Liver (tissue), 9 donors: ENCODE measurements around the gene CHRNA7. TPM values are rescaled to one million over a fixed set of nuclear protein-coding genes. Genes with fewer than 3 reads are reported as not detected.

Source experiments
- DNase-seq: peaks from one replicate; pipeline ENCODE4 v3.0.0-alpha.2; 2017; ENCODE audit warnings: low spot score
- H3K27ac ChIP-seq, 2 donors: one replicate each; pipeline ENCODE4 v1.7.0; 2013; ENCODE audit warnings: inconsistent platforms in 2 of 2, low read length in 2 of 2, control low read depth in 1 of 2, low read depth in 1 of 2, mild to moderate bottlenecking in 1 of 2
- H3K27me3 ChIP-seq, 4 donors: one replicate each; pipeline versions ENCODE4 v1.6.1 to v1.7.0; 2013; ENCODE audit warnings: low read length in 3 of 4, inconsistent platforms in 1 of 4, mild to moderate bottlenecking in 1 of 4, moderate library complexity in 1 of 4; ENCODE audit not compliant: control insufficient read depth in 4 of 4, insufficient read depth in 4 of 4
- H3K36me3 ChIP-seq, 4 donors: one replicate each; pipeline versions ENCODE4 v1.6.1 to v1.7.0; 2013; ENCODE audit warnings: low read length in 3 of 4, mild to moderate bottlenecking in 3 of 4, low read depth in 1 of 4, moderate library complexity in 1 of 4; ENCODE audit not compliant: control insufficient read depth in 4 of 4, insufficient read depth in 3 of 4
- H3K4me1 ChIP-seq, 4 donors: one replicate each; pipeline versions ENCODE4 v1.6.1 to v1.7.0; 2013; ENCODE audit warnings: low read length in 3 of 4, mild to moderate bottlenecking in 3 of 4, moderate library complexity in 1 of 4; ENCODE audit not compliant: control insufficient read depth in 4 of 4, insufficient read depth in 4 of 4
- H3K4me3 ChIP-seq, 3 donors: one replicate each; pipeline versions ENCODE4 v1.6.1 to v1.7.0; 2013; ENCODE audit warnings: low read length in 3 of 3, control low read depth in 1 of 3, low read depth in 1 of 3, mild to moderate bottlenecking in 1 of 3
- H3K9ac ChIP-seq, 2 donors: one replicate each; pipeline ENCODE4 v1.7.0; 2013; ENCODE audit warnings: low read length in 2 of 2, mild to moderate bottlenecking in 2 of 2, moderate library complexity in 2 of 2, control low read depth in 1 of 2, low read depth in 1 of 2
- H3K9me3 ChIP-seq, 4 donors: one replicate each; pipeline versions ENCODE4 v1.6.1 to v1.7.0; 2013; ENCODE audit warnings: low read length in 3 of 4; ENCODE audit not compliant: control insufficient read depth in 4 of 4
- EGR1 ChIP-seq, 2 donors: IDR thresholded peaks; 2 replicates each; pipeline ENCODE4 v1.6.1; 2016 to 2018; ENCODE audit warnings: antibody characterized with exemption in 2 of 2, low read depth in 2 of 2
- FOXA1 ChIP-seq: IDR thresholded peaks from 2 replicates; pipeline ENCODE4 v1.6.1; 2016; ENCODE audit warnings: antibody characterized with exemption
- FOXA2 ChIP-seq: IDR thresholded peaks from 2 replicates; pipeline ENCODE4 v1.6.1; 2016; ENCODE audit warnings: antibody characterized with exemption
- GABPA ChIP-seq, 2 donors: IDR thresholded peaks in 1 of 2; conservative IDR thresholded peaks in 1 of 2; 2 replicates each; pipeline ENCODE4 v1.6.1; 2016; ENCODE audit warnings: antibody characterized with exemption in 2 of 2, mild to moderate bottlenecking in 1 of 2, moderate library complexity in 1 of 2
- HNF4A ChIP-seq, 2 donors: conservative IDR thresholded peaks; 2 replicates each; pipeline ENCODE4 v1.6.1; 2016; ENCODE audit warnings: antibody characterized with exemption in 2 of 2, mild to moderate bottlenecking in 2 of 2
- HNF4G ChIP-seq: IDR thresholded peaks from 2 replicates; pipeline ENCODE4 v1.6.1; 2016; ENCODE audit warnings: antibody characterized with exemption
- JUND ChIP-seq, 2 donors: IDR thresholded peaks; 2 replicates each; pipeline ENCODE4 v1.6.1; 2016; ENCODE audit warnings: antibody characterized with exemption in 2 of 2
- NR2F2 ChIP-seq: IDR thresholded peaks from 2 replicates; pipeline ENCODE4 v1.6.1; 2016; ENCODE audit warnings: antibody characterized with exemption
- RAD21 ChIP-seq, 2 donors: IDR thresholded peaks; 2 replicates each; pipeline ENCODE4 v1.6.1; 2016; ENCODE audit warnings: antibody characterized with exemption in 2 of 2, mild to moderate bottlenecking in 2 of 2
- TAF1 ChIP-seq: conservative IDR thresholded peaks from 2 replicates; pipeline ENCODE4 v1.6.1; 2016; ENCODE audit warnings: antibody characterized with exemption, mild to moderate bottlenecking
- YY1 ChIP-seq: IDR thresholded peaks from 2 replicates; pipeline ENCODE4 v1.6.1; 2016; ENCODE audit warnings: antibody characterized with exemption, mild to moderate bottlenecking
- WGBS: extraction: QIAGEN DNeasy Blood & Tissue Kit; methylation state at CpG from one replicate; pipeline ENCODE4 v1.1.7; 2013; 5-methylcytosine and 5-hydroxymethylcytosine counted together
- polyA plus RNA-seq, 2 donors: library from polyadenylated mRNA; stranded (reverse) in 1 of 2; unstranded in 1 of 2; fragments of 200-250 nt in 1 of 2; fragments of >200 nt in 1 of 2; fragmentation: Nextera tagmentation in 1 of 2; extraction: Ambion mirVana in 1 of 2; gene quantifications; one replicate each; pipeline versions ENCODE4 v1.2.1 to v1.2.3, GENCODE V29; 2013 to 2015
- total RNA-seq, 2 donors: library from RNA; depleted of rRNA; stranded (reverse); fragments of >200 nt; gene quantifications; one replicate each; pipeline ENCODE4 v1.2.3, GENCODE V29; 2014
- TF ChIP-seq, protein P1 (sequence below): IDR thresholded peaks from 2 replicates; pipeline ENCODE4 v1.6.1; 2016; ENCODE audit warnings: antibody characterized with exemption
- TF ChIP-seq, protein P2 (sequence below): IDR thresholded peaks from 2 replicates; pipeline ENCODE4 v1.6.1; 2016; ENCODE audit warnings: antibody characterized with exemption
- TF ChIP-seq, protein P3 (sequence below): IDR thresholded peaks from 2 replicates; pipeline ENCODE4 v1.6.1; 2016; ENCODE audit warnings: antibody characterized with exemption
- TF ChIP-seq, protein P4 (sequence below): IDR thresholded peaks from 2 replicates; pipeline ENCODE4 v1.6.1; 2016; ENCODE audit warnings: antibody characterized with exemption, mild to moderate bottlenecking
- TF ChIP-seq, protein P5 (sequence below): fragments of 150-350 bp; IDR thresholded peaks from 2 replicates; pipeline ENCODE4 v1.5.1; 2017; ENCODE audit warnings: improper control_type of control experiment, low read depth, low read length; ENCODE audit not compliant: missing input control
- donor health status: healthy.
- donor health status: healthy.
- donor health status: healthy.
- donor health status: healthy.
- donor health status: healthy.

Gene CHRNA7
- total and polyA plus RNA-seq, 4 donors, result 0.06 to 0.21 (median 0.08) TPM; not detected in 1

DNA sequence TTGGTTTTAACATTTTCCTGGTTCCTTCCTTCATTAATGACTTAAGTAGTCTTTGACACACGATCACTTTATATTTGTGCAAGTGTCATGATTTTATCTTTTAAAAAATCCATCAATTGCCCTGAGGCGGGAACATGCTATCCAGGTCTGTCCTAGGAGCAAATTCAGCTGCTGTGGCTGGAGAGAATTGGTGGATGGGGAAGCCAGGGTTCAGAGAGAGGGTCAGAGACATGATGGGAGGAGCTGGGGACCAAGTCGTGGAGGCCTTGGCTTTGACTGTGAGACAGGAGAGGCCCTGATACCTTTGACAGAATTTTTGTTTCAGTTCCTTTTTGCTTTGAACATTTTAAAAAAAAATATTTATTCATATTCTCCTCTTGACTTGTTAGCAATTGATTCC is 89.0 kb downstream of the CHRNA7 start:
- no peak for DNase-seq
- H3K4me3 ChIP-seq, result no peak overlapping the region
- no peaks in the 10 kb centered on the region for H3K9me3 ChIP-seq
- TF ChIP-seq, protein P1, sequence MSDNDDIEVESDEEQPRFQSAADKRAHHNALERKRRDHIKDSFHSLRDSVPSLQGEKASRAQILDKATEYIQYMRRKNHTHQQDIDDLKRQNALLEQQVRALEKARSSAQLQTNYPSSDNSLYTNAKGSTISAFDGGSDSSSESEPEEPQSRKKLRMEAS, result no peak
- TF ChIP-seq HNF4G (no peak), JUND (IDR thresholded peaks at IDR 0.05) (no peak), NR2F2 (no peak), EGR1 (IDR thresholded peaks at IDR 0.05; ENCODE audit: low read depth in 2 of 2) (no peak), RAD21 (IDR thresholded peaks at IDR 0.05) (no peak), HNF4A (conservative IDR thresholded peaks at IDR 0.05) (no peak), YY1 (no peak), TAF1 (no peak), FOXA1 (no peak), GABPA (IDR thresholded peaks at IDR 0.05 in 1 of 2, conservative IDR thresholded peaks at IDR 0.05 in 1 of 2) (no peak), FOXA2 (no peak)
- TF ChIP-seq, protein P2, sequence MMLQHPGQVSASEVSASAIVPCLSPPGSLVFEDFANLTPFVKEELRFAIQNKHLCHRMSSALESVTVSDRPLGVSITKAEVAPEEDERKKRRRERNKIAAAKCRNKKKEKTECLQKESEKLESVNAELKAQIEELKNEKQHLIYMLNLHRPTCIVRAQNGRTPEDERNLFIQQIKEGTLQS, result no peak
- TF ChIP-seq, protein P3, sequence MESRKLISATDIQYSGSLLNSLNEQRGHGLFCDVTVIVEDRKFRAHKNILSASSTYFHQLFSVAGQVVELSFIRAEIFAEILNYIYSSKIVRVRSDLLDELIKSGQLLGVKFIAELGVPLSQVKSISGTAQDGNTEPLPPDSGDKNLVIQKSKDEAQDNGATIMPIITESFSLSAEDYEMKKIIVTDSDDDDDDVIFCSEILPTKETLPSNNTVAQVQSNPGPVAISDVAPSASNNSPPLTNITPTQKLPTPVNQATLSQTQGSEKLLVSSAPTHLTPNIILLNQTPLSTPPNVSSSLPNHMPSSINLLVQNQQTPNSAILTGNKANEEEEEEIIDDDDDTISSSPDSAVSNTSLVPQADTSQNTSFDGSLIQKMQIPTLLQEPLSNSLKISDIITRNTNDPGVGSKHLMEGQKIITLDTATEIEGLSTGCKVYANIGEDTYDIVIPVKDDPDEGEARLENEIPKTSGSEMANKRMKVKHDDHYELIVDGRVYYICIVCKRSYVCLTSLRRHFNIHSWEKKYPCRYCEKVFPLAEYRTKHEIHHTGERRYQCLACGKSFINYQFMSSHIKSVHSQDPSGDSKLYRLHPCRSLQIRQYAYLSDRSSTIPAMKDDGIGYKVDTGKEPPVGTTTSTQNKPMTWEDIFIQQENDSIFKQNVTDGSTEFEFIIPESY, result no peak
- TF ChIP-seq, protein P4, sequence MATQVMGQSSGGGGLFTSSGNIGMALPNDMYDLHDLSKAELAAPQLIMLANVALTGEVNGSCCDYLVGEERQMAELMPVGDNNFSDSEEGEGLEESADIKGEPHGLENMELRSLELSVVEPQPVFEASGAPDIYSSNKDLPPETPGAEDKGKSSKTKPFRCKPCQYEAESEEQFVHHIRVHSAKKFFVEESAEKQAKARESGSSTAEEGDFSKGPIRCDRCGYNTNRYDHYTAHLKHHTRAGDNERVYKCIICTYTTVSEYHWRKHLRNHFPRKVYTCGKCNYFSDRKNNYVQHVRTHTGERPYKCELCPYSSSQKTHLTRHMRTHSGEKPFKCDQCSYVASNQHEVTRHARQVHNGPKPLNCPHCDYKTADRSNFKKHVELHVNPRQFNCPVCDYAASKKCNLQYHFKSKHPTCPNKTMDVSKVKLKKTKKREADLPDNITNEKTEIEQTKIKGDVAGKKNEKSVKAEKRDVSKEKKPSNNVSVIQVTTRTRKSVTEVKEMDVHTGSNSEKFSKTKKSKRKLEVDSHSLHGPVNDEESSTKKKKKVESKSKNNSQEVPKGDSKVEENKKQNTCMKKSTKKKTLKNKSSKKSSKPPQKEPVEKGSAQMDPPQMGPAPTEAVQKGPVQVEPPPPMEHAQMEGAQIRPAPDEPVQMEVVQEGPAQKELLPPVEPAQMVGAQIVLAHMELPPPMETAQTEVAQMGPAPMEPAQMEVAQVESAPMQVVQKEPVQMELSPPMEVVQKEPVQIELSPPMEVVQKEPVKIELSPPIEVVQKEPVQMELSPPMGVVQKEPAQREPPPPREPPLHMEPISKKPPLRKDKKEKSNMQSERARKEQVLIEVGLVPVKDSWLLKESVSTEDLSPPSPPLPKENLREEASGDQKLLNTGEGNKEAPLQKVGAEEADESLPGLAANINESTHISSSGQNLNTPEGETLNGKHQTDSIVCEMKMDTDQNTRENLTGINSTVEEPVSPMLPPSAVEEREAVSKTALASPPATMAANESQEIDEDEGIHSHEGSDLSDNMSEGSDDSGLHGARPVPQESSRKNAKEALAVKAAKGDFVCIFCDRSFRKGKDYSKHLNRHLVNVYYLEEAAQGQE, result no peak
- TF ChIP-seq, protein P5, sequence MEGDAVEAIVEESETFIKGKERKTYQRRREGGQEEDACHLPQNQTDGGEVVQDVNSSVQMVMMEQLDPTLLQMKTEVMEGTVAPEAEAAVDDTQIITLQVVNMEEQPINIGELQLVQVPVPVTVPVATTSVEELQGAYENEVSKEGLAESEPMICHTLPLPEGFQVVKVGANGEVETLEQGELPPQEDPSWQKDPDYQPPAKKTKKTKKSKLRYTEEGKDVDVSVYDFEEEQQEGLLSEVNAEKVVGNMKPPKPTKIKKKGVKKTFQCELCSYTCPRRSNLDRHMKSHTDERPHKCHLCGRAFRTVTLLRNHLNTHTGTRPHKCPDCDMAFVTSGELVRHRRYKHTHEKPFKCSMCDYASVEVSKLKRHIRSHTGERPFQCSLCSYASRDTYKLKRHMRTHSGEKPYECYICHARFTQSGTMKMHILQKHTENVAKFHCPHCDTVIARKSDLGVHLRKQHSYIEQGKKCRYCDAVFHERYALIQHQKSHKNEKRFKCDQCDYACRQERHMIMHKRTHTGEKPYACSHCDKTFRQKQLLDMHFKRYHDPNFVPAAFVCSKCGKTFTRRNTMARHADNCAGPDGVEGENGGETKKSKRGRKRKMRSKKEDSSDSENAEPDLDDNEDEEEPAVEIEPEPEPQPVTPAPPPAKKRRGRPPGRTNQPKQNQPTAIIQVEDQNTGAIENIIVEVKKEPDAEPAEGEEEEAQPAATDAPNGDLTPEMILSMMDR, result no peak
- peaks cover 0 to 2% (median 0%) of the 10 kb centered on the region in 4 donors for H3K27me3 ChIP-seq
- no peak overlapping the region for H3K27ac ChIP-seq
- no peaks in the 10 kb centered on the region for H3K36me3 ChIP-seq
- no peak overlapping the region for H3K9ac ChIP-seq
- 67% methylated on average over 3 of the region's 3 CpGs for WGBS
- H3K4me1 ChIP-seq, result no peaks in the 10 kb centered on the region
